ENCODE results near the gene FCRLB. TPM values are rescaled to one million over a fixed set of nuclear protein-coding genes. Genes with fewer than 3 reads are reported as not detected.
"Not testable (repeated sequence)": the region's sequence is repeated elsewhere in the genome, so short reads cannot be mapped to it uniquely, and the experiment has no call there.

The FCRLB gene
- total RNA-seq, 4 donors from 2014 or later, result 0.40 to 0.57 TPM; not detected in 2

DNA sequence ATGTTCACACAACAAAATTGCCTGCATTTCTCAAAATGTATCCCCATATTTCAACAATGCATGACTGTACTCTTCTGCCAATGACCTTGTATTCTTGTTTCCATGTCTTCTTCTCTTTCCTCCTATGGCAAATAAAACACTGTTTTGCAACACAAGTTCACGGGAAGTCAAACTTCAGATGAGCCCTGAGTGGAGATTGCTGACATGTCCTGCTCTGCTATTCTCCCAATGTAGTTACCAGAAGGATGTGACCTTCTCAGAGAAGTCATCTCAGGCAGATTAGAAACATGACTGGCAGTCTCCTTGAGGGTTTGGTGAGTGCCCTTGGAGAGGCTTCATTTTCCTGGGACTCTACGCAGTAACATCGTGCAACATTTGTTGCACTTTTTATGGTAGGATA is 42.8 kb upstream of the FCRLB start:
- no peaks in the 10 kb centered on the region for H3K4me1 ChIP-seq
- TF ChIP-seq POLR2A (IDR thresholded peaks at IDR 0.05), result no peak
- TF ChIP-seq, protein P1, sequence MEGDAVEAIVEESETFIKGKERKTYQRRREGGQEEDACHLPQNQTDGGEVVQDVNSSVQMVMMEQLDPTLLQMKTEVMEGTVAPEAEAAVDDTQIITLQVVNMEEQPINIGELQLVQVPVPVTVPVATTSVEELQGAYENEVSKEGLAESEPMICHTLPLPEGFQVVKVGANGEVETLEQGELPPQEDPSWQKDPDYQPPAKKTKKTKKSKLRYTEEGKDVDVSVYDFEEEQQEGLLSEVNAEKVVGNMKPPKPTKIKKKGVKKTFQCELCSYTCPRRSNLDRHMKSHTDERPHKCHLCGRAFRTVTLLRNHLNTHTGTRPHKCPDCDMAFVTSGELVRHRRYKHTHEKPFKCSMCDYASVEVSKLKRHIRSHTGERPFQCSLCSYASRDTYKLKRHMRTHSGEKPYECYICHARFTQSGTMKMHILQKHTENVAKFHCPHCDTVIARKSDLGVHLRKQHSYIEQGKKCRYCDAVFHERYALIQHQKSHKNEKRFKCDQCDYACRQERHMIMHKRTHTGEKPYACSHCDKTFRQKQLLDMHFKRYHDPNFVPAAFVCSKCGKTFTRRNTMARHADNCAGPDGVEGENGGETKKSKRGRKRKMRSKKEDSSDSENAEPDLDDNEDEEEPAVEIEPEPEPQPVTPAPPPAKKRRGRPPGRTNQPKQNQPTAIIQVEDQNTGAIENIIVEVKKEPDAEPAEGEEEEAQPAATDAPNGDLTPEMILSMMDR (IDR thresholded peaks at IDR 0.05), result no peak
- no peak for DNase-seq
- no peak overlapping the region for H3K27ac ChIP-seq
- H3K27me3 ChIP-seq, result no peaks in the 10 kb centered on the region
- no peaks in the 10 kb centered on the region for H3K36me3 ChIP-seq
- H3K4me3 ChIP-seq, result no peak overlapping the region
- no peaks in the 10 kb centered on the region for H3K9me3 ChIP-seq

DNA sequence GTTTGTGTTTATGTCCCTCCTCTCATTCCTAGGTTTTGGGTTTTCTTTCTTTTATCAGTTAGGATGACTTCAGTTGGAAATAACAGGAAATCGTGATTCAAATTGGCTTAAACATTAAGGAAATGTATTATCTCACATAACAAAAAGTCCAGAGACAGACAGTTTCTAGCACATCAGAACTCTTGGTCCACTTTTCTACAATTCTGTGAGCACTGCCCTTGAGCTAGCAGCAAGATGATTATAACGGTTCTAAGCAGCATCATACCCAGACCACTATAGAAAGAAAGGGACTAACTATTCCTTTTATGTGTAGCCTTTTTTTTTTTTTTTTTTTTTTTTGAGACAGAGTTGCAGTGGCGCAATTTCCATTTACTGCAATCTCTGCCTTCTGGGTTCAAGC is 39.5 kb upstream of the FCRLB start:
- TF ChIP-seq, protein P1 (IDR thresholded peaks at IDR 0.05), result no peak
- TF ChIP-seq POLR2A (IDR thresholded peaks at IDR 0.05), result no peak
- H3K4me1 ChIP-seq, result no peaks in the 10 kb centered on the region
- H3K27ac ChIP-seq, result no peak overlapping the region
- no peaks in the 10 kb centered on the region for H3K9me3 ChIP-seq
- H3K27me3 ChIP-seq, result no peaks in the 10 kb centered on the region
- no peak for DNase-seq
- no peak overlapping the region for H3K4me3 ChIP-seq
- no peaks in the 10 kb centered on the region for H3K36me3 ChIP-seq

DNA sequence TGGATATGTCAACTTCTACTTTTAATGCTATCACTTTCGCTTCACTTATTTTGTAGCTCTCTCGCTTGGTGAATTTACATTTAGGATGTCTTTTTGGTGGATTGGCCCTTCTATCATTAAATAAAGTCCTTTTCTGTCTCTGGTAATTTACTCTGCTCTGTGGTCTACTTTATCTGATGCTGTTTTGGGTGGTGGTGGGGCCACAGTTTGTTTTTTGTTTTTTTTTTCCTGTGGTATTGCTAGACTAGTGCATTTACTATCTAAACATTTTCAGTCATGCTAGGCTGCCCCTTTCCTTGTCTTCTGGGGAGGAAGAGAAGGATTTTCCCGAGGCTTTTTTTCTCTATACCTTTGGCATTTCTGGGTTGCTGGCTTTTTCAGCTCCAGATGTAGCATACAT is 32.4 kb upstream of the FCRLB start:
- no peaks in the 10 kb centered on the region for H3K27me3 ChIP-seq
- TF ChIP-seq POLR2A (IDR thresholded peaks at IDR 0.05), result no peak
- TF ChIP-seq, protein P1 (IDR thresholded peaks at IDR 0.05), result no peak
- DNase-seq, result no peak
- no peak overlapping the region for H3K4me3 ChIP-seq
- no peak overlapping the region for H3K27ac ChIP-seq
- no peaks in the 10 kb centered on the region for H3K9me3 ChIP-seq
- H3K4me1 ChIP-seq, result no peaks in the 10 kb centered on the region
- no peaks in the 10 kb centered on the region for H3K36me3 ChIP-seq

DNA sequence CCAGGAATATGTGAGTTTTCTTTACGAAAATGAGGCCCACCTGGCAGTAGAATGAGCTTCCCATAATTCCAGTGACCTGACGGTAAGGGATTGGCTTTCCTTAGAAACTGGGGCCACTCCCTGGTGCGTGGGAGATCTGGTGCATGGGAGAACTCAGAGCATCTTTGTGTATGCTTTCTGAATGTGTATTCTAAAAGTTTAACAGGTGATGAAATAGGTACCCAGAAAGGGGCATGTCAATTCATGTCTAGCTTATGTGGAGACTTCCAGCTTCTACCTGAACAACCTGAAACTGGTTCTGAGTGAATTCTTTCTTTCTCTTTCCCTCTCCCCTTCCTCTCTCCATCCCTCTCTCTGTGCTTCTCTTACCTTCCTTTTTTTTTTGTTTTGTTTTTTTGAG is 29.5 kb upstream of the FCRLB start:
- Histone ChIP-seq H3K27ac (no peak overlapping the region), H3K27me3 (no peaks in the 10 kb centered on the region), H3K36me3 (no peaks in the 10 kb centered on the region), H3K4me3 (no peak overlapping the region), H3K4me1 (no peaks in the 10 kb centered on the region), H3K9me3 (no peaks in the 10 kb centered on the region)
- DNase-seq, result no peak
- TF ChIP-seq POLR2A (IDR thresholded peaks at IDR 0.05), result no peak
- TF ChIP-seq, protein P1 (IDR thresholded peaks at IDR 0.05), result no peak

DNA sequence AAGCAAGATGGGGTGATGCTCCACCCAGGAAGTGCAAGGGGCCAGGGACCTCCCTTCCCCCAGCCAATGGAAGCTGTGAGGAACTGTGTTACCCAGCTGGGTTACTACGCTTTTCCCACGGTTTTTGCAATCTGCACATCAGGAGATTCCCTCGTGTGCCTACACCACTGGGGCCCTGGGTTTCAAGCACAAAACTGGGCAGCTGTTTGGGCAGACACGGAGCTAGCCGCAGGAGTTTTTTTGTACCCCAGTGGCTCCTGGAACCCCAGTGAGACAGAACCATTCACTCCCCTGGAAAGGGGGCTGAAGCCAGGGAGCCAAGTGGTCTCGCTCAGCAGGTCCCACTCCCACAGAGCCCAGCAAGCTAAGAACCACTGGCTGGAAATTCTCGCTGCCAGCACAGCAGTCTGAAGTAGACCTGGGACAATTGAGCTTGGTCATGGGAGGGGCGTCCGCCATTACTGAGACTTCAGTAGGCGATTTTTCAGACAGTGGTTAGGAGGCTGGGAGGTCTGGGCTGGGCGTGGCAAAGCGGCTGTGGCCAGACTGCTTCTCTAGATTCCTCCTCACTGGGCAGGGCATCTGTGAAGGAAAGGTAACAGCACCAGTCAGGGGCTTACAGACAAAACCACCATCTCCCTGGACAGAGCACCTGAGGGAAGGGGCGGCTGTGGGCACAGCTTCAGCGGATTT is 28.2 kb upstream of the FCRLB start:
- not testable (repeated sequence) for H3K9me3 ChIP-seq, H3K36me3 ChIP-seq, H3K4me1 ChIP-seq, H3K4me3 ChIP-seq, H3K27me3 ChIP-seq, DNase-seq, H3K27ac ChIP-seq

DNA sequence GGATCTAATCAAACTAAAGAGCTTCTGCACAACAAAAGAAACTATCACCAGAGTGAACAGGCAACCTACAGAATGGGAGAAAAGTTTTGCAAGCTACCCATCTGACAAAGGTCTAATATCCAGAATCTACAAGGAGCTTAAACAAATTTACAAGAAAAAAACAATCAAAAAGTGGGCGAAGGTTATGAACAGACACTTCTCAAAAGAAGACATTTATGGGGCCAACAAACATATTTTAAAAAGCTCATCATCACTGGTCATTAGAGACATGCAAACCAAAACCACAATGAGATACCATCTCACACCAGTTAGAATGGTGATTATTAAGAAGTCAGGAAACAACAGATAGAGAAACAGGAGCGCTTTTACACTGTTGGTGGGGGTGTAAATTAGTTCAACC is 23.0 kb upstream of the FCRLB start:
- not testable (repeated sequence) for H3K36me3 ChIP-seq, H3K9me3 ChIP-seq, DNase-seq, H3K4me1 ChIP-seq, H3K27ac ChIP-seq, H3K27me3 ChIP-seq, H3K4me3 ChIP-seq

DNA sequence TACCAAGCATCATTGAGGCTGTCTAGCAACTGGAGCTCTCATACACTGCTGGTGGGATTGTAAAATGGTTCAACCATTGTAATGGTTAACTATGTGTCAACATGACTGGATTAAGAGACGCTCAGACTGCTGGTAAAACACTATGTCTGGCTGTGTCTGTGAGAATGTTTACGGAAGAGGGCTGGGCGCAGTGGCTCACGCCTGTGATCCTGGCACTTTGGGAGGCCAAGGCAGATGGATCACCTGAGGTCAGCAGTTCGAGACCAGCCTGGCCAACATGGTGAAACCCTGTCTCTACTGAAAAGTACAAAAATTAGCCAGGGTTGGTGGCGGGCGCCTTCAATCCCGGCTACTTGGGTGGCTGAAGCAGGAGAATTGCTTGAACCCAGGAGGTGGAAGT is 19.1 kb upstream of the FCRLB start:
- DNase-seq, result no peak
- Histone ChIP-seq H3K27ac (no peak overlapping the region), H3K9me3 (no peaks in the 10 kb centered on the region), H3K4me1 (no peaks in the 10 kb centered on the region), H3K36me3 (no peaks in the 10 kb centered on the region), H3K4me3 (no peak overlapping the region), H3K27me3 (no peaks in the 10 kb centered on the region)
- no peak for TF ChIP-seq POLR2A (IDR thresholded peaks at IDR 0.05)
- TF ChIP-seq, protein P1 (IDR thresholded peaks at IDR 0.05), result no peak
